ENCODE results near the gene CFAP20DC.

CFAP20DC gene

GRCh38 chr3:58766587-58767282 is 283.1 kb downstream of the CFAP20DC start:
- no peak for FAIRE-seq
- TF ChIP-seq POLR2AphosphoS5 (IDR thresholded peaks at IDR 0.05; ENCODE audit: low read depth, low read length): no peak
- no peak for TF ChIP-seq TAF1 (IDR thresholded peaks at IDR 0.05; ENCODE audit: low read depth, low read length)
- no peak for TF ChIP-seq SPI1 (IDR thresholded peaks at IDR 0.05; ENCODE audit: low read depth, low read length)
- TF ChIP-seq POLR2A (IDR thresholded peaks at IDR 0.05; ENCODE audit: low read depth, low read length): no peak
- TF ChIP-seq PAX5 (IDR thresholded peaks at IDR 0.05; ENCODE audit: insufficient read depth, low read length, severe bottlenecking): no peak
- TF ChIP-seq POU2F2 (IDR thresholded peaks at IDR 0.05; ENCODE audit: low read depth, low read length): no peak
- no peak for DNase-seq (ENCODE audit: insufficient read length, low spot score)

DNA sequence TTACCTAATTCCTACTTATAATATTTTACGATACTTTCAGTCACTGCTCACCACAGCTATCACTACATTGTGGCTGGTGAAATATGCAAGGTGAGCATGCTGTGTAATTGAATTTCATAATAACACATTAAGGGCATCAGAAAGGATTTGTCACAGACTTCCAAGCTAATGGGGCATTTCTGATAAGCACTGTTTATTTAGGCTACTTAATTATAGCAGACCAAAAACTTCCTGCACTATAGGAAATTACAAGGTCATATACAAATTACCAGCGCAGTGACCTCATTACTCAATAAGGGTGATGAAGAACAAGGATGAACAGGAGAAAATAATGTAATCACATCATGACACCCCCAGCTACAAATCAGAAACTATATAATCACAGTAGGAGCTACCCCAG is 294.7 kb downstream of the CFAP20DC start:
- FAIRE-seq (no peak), DNase-seq (ENCODE audit: insufficient read length, low spot score) (no peak)
- TF ChIP-seq POLR2AphosphoS5 (IDR thresholded peaks at IDR 0.05; ENCODE audit: low read depth, low read length) (no peak), POU2F2 (IDR thresholded peaks at IDR 0.05; ENCODE audit: low read depth, low read length) (no peak), SPI1 (IDR thresholded peaks at IDR 0.05; ENCODE audit: low read depth, low read length) (no peak), POLR2A (IDR thresholded peaks at IDR 0.05; ENCODE audit: low read depth, low read length) (no peak), PAX5 (IDR thresholded peaks at IDR 0.05; ENCODE audit: insufficient read depth, low read length, severe bottlenecking) (no peak), TAF1 (IDR thresholded peaks at IDR 0.05; ENCODE audit: low read depth, low read length) (no peak)

GRCh38 chr3:58754074-58754473 is 295.8 kb downstream of the CFAP20DC start:
- no peak for TF ChIP-seq POLR2A (IDR thresholded peaks at IDR 0.05; ENCODE audit: low read depth, low read length)
- no peak for TF ChIP-seq TAF1 (IDR thresholded peaks at IDR 0.05; ENCODE audit: low read depth, low read length)
- no peak for TF ChIP-seq PAX5 (IDR thresholded peaks at IDR 0.05; ENCODE audit: insufficient read depth, low read length, severe bottlenecking)
- no peak for TF ChIP-seq POLR2AphosphoS5 (IDR thresholded peaks at IDR 0.05; ENCODE audit: low read depth, low read length)
- TF ChIP-seq POU2F2 (IDR thresholded peaks at IDR 0.05; ENCODE audit: low read depth, low read length): no peak
- TF ChIP-seq SPI1 (IDR thresholded peaks at IDR 0.05; ENCODE audit: low read depth, low read length): no peak
- no peak for FAIRE-seq
- DNase-seq (ENCODE audit: insufficient read length, low spot score): no peak

GRCh38 chr3:58751882-58752567 is 297.8 kb downstream of the CFAP20DC start:
- TF ChIP-seq POLR2A (IDR thresholded peaks at IDR 0.05; ENCODE audit: low read depth, low read length) (no peak), POU2F2 (IDR thresholded peaks at IDR 0.05; ENCODE audit: low read depth, low read length) (no peak), TAF1 (IDR thresholded peaks at IDR 0.05; ENCODE audit: low read depth, low read length) (no peak), POLR2AphosphoS5 (IDR thresholded peaks at IDR 0.05; ENCODE audit: low read depth, low read length) (no peak), SPI1 (IDR thresholded peaks at IDR 0.05; ENCODE audit: low read depth, low read length) (no peak), PAX5 (IDR thresholded peaks at IDR 0.05; ENCODE audit: insufficient read depth, low read length, severe bottlenecking) (no peak)
- FAIRE-seq: no peak
- no peak for DNase-seq (ENCODE audit: insufficient read length, low spot score)

DNA sequence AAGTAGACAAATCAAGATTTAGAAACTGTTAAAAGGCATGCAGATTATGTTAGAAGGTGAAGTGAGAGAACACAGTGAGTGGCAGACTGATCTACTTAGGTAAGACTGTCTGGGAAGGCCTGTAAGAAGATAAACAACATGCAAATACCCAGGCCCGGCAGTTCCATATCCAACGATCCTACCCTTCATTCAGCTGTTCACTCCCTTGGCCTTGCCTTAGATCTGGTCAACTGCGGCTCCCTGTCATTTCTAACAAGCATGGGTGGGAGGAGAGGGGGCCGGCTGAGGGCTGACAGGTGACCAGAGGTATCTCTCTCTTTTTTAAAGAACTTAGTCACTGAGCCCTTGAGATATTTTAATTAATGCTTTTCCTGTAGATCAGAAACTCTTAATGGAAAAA is 298.6 kb downstream of the CFAP20DC start:
- DNase-seq (ENCODE audit: insufficient read length, low spot score) (no peak), FAIRE-seq (no peak)
- TF ChIP-seq SPI1 (IDR thresholded peaks at IDR 0.05; ENCODE audit: low read depth, low read length): no peak
- no peak for TF ChIP-seq POU2F2 (IDR thresholded peaks at IDR 0.05; ENCODE audit: low read depth, low read length)
- TF ChIP-seq TAF1 (IDR thresholded peaks at IDR 0.05; ENCODE audit: low read depth, low read length): no peak
- no peak for TF ChIP-seq PAX5 (IDR thresholded peaks at IDR 0.05; ENCODE audit: insufficient read depth, low read length, severe bottlenecking)
- TF ChIP-seq POLR2AphosphoS5 (IDR thresholded peaks at IDR 0.05; ENCODE audit: low read depth, low read length): no peak
- TF ChIP-seq POLR2A (IDR thresholded peaks at IDR 0.05; ENCODE audit: low read depth, low read length): no peak

- DNase-seq (ENCODE audit: insufficient read length, low spot score) (no peak), FAIRE-seq (no peak)
- TF ChIP-seq TAF1 (IDR thresholded peaks at IDR 0.05; ENCODE audit: low read depth, low read length) (no peak), SPI1 (IDR thresholded peaks at IDR 0.05; ENCODE audit: low read depth, low read length) (no peak), POU2F2 (IDR thresholded peaks at IDR 0.05; ENCODE audit: low read depth, low read length) (no peak), PAX5 (IDR thresholded peaks at IDR 0.05; ENCODE audit: insufficient read depth, low read length, severe bottlenecking) (no peak)
Measured at GRCh38 chr3:58749948-58750347, 299.9 kb downstream of the CFAP20DC start.

GRCh38 chr3:58748024-58748423 is 301.8 kb downstream of the CFAP20DC start:
- FAIRE-seq: no peak

DNA sequence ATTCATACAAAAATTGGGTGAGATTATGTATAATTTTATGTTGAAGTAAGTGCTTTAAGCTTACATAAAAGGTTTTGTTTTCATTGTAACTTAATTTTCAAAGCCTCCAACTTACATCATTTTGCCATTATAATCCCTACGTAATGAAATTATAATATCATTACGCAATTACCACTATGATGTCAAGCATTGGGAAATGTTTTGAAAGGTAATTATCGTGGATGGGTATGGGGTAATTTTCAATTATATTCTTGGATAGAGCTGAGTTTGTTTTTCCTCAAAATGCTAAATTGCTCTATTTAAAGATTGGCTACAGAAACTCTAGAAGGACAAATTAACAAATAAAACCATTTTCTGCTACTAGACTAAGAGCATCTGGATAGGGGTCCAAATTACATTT is 303.1 kb downstream of the CFAP20DC start:
- TF ChIP-seq PAX5 (IDR thresholded peaks at IDR 0.05; ENCODE audit: insufficient read depth, low read length, severe bottlenecking) (no peak), POLR2AphosphoS5 (IDR thresholded peaks at IDR 0.05; ENCODE audit: low read depth, low read length) (no peak), POLR2A (IDR thresholded peaks at IDR 0.05; ENCODE audit: low read depth, low read length) (no peak), TAF1 (IDR thresholded peaks at IDR 0.05; ENCODE audit: low read depth, low read length) (no peak)
- FAIRE-seq: no peak

More at GRCh38 chr3:58748024-58748423, 301.8 kb downstream of the CFAP20DC start:
- no peak for DNase-seq (ENCODE audit: insufficient read length, low spot score)
- TF ChIP-seq SPI1 (IDR thresholded peaks at IDR 0.05; ENCODE audit: low read depth, low read length) (no peak), POLR2AphosphoS5 (IDR thresholded peaks at IDR 0.05; ENCODE audit: low read depth, low read length) (no peak), POLR2A (IDR thresholded peaks at IDR 0.05; ENCODE audit: low read depth, low read length) (no peak), POU2F2 (IDR thresholded peaks at IDR 0.05; ENCODE audit: low read depth, low read length) (no peak), TAF1 (IDR thresholded peaks at IDR 0.05; ENCODE audit: low read depth, low read length) (no peak), PAX5 (IDR thresholded peaks at IDR 0.05; ENCODE audit: insufficient read depth, low read length, severe bottlenecking) (no peak)

GRCh38 chr3:58743296-58743695 is 306.5 kb downstream of the CFAP20DC start:
- FAIRE-seq: no peak
- no peak for DNase-seq (ENCODE audit: insufficient read length, low spot score)
- TF ChIP-seq POLR2AphosphoS5 (IDR thresholded peaks at IDR 0.05; ENCODE audit: low read depth, low read length) (no peak), POLR2A (IDR thresholded peaks at IDR 0.05; ENCODE audit: low read depth, low read length) (no peak), PAX5 (IDR thresholded peaks at IDR 0.05; ENCODE audit: insufficient read depth, low read length, severe bottlenecking) (no peak), POU2F2 (IDR thresholded peaks at IDR 0.05; ENCODE audit: low read depth, low read length) (no peak), SPI1 (IDR thresholded peaks at IDR 0.05; ENCODE audit: low read depth, low read length) (no peak), TAF1 (IDR thresholded peaks at IDR 0.05; ENCODE audit: low read depth, low read length) (no peak)

More for the DNA sequence above, 303.1 kb downstream of the CFAP20DC start:
- no peak for DNase-seq (ENCODE audit: insufficient read length, low spot score)
